Measurements from ENCODE around the gene NPAS2.
A peak's percentile ranks its signal among the peaks of the same experiment; 100 is the strongest.

The NPAS2 gene

DNA sequence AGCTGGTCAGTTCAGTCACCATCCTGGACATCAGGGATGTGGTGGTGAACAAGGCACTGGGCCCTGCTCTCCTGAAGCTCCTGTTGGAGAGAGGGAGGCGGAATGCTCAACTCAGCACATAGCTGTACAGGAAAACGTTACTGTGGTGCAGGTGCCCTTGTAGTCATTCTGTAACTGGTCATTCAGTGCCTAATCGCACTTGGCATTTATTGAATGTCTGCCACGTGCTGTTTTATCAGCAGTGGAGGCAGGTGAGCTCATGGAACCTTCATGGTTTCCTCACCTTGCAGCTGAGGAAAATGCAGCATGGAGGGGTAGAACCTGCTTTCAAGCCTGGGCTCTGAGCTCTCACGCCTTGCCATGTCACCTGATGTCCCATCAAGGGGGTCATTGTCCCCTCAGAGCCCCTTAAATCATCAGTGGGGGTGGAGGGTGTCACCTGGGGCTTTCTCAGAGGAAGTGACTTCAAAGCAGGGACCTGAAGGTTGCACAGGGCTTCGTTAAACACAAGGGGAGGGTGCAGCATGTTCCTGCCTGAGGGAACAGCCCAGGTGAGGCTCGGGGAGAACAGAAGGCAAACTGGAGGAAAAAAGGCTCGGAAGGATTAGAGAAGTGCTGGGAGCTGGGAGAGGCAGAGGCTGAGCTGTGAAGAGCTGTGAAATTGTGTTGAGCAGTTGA lies 126.1 kb downstream of the NPAS2 start:
- DNase-seq: no peak

DNA sequence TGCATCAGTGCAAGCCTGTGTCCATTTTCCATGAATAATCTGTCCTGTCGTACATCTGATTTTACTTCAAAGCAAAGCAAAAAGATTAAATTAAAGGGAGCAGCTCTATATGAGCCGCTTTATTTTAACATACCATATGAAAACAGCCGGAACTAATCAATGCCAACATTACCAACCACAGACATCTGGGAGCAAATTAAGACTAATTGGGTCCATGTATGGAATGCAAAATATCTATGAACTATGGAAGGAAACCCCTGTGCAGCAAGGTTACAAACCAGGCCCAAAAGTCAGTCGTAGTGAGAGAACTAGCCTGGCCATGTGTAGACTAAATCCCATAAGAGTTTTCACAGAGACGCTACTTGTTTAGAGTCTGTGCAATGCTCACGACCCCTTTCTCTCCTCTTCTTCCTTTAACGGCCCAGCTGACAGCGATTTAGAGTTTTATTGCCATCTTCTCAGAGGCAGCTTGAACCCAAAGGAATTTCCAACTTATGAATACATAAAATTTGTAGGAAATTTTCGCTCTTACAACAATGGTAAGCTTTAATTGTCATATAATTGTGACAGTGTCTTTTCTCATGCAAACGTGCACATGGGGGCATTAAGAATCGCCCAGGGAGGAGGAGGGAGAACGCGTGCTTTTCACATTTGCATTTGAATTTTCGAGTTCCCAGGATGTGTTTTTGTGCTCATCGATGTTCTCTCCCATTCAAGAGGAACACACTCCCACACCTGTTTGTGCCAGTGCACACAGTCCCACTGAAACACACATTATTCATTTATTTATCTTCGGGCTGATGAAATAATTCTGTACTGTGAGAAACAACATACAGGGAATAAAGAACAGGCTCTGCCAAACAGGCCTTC lies 129.2 kb downstream of the NPAS2 start:
- DNase-seq: peak; percentile 61

DNA sequence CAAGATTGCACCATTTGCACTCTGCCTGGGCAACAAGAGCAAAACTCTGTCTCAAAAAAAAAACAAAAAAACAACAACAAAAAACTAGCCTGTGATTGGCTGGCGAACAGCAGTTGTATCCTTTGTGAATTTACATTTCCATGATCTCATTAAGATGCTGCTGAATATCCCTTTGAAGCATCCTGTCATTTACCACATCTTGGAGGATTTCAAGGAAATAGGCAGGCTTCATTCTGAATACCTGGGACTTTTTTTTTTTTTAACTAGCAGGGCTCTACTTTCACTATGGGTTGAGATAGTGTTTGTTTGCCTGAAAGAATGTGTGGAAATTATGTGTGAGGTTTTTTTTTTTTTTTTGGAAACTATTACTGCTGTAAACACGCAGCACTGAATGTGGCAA lies 132.6 kb downstream of the NPAS2 start:
- DNase-seq: no peak

DNA sequence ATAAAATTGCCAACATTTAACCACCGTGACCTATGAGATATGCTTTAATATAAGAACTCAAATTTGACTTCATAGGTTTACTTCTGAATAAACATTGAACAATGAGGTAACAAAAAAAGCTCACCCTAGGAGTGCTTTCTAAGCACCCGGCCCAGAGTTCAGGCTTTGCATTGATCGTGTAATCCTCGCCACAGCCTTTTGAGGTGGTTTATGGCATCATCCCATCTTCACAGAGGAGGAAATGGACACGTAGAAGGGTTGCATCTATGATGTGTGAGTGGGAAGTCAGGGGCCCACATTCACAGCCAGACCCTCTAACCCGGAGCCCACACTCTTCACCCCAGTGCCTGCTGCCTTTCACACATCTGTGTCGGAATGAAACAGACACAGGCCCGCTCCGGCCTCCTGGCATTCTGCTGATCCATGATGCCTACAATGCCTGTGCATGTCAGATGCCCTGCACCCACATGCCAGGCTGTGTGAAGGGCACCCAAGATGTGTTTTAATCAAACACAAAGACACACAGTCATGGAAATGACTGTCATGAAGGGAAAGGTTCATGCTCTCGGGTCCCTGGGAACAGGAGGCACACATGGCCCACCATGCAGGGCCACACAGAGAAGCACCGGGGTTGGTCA lies 133.6 kb downstream of the NPAS2 start:
- DNase-seq: no peak

DNA sequence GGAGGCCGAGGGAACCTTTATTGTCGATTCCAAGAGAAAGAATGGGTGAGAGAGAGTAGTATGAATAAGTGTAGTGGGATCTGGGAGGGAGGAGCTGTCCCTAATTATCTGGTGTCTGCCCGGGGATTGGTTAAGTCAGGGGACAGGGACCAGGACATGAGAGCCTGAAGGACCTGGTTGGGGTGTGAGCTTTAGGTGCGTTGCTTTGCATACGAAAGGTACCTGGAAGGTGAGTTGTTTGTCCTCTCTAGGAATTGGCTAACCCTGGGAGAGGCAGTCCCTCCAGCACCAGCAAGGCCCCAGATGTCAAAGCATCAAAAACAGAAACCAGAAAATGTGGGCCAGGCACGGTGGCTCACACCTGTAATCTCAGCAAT lies 134.1 kb downstream of the NPAS2 start:
- no peak for DNase-seq

DNA sequence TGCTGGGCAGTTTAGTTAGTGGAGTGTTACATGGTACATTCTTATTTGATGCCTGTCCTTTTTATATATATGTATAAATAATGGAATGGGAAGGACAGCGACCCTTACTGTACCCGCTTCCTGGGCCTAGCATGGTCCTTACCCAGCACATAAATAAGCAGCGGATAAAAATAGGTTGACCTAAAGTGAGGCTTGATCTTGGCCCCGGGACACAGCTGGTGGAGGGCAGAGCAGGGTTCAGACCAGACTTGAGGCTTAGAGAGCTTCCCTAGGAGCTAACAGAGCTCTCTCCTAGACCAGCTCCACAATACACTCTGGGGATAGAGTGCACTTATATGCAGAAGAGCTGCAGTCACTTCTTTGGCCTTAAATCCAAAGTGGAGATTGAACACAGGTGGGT lies 135.3 kb downstream of the NPAS2 start:
- no peak for DNase-seq

DNA sequence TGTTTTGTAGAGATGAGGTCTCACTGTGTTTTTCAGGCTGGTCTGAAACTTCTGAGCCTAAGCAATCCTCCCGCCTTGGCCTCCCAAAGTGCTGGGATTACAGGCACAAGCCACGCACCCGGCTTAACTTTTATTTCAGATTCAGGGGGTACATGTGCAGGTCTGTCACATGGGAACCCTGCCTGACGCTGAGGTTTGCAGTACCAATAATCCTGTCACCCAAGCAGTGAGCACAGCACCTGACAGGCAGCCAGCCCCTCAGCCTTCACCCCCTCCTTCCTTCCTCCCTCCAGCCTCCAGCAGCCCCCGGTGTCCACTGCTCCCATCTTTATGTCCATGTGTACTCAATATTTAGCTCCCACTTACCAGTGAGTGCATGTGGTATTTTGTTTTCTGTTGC lies 136.1 kb downstream of the NPAS2 start:
- no peak for DNase-seq

DNA sequence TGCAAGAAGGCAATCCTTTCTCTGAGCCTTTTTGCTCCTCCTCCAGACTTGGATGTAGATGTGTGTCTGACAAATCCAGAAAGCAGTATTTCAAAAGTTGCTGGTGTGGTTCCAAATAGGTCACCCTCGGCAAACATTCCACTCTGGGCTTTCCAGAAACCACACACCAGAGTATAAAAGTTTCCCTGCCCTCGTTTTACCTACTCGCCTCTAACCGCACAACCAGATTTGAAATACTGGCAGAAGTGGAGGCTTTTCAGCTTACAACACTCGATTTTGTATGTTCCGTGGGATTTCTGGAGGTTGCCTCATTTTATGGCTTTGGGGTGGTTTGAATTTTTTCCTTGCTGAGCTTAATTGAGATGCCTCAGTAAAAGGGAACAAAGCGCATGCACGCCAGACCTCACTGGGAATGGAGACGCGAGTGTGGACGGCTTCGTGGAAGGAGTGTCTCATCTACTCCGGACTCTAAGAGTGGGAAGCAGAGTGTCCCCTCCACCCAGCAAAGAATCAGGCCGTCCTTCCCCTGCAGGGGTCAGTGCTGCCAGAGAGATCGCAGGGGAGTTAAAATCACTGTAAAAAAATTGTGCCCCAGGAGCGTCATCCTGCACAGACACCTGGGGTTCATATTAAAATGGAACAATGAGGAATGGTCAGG lies 138.2 kb downstream of the NPAS2 start:
- no peak for DNase-seq

DNA sequence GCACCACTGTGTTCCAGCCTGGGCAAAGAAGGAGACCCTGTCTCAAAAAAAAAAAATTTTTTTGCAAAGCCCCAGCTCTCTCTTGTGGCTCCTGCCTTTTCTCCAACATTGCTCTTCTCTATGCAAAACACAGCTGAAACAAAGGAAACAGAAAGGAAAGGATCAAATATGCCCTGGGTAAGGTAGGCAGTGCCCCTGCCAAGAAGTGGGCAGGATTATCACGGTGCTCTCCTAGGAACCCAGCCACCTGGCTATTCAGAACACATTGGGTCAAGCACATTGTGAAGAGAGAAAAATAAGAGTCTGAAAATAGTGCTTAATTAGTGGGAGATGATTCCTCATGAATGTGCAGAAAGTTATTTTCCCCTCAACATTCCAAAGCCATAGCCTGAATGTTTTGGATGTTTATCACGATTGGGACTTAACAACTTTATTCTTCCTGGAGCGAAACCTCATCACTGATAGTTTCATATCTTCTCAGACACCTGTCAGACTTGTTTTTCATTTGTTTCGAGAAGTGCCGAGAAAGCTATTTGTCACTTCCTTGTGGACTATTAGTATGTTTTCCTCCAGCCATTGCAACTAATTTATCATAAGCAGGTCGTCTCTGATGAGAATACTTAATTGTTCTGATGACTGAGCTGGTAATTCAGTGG lies 139.4 kb downstream of the NPAS2 start:
- DNase-seq: no peak

DNA sequence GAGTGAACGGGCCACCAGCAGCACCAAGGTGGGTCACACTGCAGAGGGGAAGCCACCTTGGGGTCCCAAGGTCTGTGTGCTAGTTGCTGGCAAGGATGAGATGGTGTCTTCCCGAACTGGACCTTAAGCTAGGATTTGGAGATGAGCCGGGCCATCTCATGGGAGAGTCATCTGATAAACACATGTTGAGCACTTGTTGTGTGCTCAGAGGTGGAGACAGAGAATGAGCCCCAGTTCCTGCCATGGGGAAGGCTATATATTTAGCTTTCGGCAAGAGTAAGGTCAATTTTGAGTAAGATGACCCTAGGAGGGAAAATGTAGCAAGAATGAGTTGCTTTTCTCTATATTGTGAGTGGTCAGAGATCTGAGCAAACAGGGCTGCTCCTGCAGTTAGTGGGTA lies 140.7 kb downstream of the NPAS2 start:
- no peak for DNase-seq

DNA sequence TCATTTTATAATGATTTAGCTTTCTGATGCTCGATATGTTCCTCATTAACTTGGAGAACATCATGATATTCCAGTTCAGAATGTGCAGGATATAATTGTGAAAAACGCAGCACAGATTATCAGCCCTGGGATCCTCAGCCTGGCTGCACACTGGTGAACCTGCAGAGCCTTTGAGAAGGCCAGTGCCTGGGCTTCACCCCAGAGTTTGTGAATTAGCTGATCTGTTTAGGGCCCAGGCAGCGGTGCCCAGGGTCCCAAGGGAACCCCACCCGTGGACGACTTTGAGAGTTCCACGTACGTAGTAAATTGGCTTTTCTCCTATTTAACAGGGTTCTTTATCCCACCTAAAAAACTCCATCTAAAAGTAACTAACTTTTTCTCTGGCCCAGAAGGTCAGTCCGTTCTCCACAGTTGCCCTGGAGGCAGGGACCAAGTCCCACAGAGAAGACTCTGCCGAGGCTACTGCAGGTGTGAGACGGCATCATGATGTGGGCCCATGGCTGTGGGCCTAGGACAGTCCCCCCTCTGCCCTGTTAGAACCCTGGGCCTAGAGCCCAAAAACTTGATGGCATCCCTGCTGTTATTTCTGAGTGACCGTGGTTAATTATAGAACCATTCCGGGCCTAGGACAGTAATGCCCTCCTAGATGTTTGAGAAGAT lies 142.6 kb downstream of the NPAS2 start:
- no peak for DNase-seq

DNA sequence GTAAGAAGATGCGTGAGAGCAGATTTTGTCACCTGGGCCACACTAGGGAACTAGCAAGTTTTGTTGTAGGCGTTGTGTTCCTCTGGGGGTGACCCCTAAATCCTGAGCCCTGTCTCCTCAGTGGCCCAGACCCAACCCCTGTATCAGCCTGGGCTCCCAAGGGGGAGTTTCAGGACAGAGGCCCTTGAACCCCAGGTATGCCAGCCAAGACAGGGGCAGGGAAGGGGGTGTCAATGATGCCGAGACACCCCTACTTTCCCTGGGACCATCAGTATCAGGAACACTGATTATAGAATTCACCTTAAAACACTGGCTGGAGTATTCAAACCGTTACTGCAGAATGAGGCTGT lies 143.1 kb downstream of the NPAS2 start:
- DNase-seq: no peak

DNA sequence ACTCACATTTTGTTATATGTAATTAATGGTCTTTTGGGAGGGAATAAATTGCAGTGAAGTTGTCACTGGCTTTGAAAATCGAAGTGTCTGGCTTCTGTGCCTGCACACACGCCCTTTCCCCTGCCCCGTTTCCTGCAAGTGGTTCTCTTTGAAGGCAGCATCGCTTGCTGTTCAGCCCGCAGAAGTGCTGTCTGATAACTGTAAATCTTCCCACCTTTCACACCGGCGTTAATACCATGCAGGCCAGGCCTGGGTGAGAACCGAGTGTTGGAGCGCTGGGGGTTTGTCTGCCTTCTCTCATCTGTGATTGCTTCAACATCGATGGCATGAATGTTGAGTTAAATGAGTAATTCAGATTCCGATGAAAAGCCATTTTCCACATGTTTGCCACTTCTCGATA lies 144.3 kb downstream of the NPAS2 start:
- no peak for DNase-seq

DNA sequence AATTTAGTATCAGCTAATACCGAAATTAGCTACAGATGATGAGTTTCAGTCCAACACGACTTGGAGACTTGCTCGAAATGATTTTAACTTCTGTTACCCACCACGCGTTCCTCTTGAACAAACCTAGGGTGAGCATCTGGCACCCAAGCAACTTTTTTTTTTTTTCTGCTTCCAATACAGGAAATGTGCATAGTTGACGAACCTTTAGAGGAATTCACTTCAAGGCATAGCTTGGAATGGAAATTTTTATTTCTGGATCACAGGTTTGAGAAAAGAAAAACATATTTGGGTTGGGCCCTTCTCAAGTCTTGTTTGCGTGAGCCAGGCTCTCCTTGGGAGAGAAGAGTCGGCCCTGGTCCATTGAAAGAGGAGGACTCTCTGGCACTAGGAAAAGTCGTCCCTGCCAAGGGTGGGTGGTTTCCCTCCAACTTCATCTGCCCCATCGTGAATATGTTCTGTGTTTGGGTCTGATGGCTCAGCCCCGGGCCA lies 144.8 kb downstream of the NPAS2 start:
- DNase-seq: no peak

DNA sequence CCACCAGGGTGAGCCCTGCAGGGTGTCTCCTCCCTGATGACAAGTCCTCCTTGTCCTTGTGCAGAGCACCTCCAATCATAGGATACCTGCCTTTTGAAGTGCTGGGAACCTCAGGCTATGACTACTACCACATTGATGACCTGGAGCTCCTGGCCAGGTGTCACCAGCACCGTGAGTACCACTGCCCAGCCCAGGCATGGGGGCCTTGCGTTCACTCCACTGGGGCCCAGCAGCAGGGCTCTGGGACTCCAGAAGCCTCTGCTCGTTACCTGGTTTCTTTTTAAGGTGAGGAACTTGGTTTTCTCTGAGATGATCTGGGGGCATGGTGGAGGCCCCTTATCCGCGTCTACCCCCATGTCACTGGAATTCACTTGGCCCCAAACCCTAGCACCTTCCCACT lies 145.7 kb downstream of the NPAS2 start:
- DNase-seq: no peak

DNA sequence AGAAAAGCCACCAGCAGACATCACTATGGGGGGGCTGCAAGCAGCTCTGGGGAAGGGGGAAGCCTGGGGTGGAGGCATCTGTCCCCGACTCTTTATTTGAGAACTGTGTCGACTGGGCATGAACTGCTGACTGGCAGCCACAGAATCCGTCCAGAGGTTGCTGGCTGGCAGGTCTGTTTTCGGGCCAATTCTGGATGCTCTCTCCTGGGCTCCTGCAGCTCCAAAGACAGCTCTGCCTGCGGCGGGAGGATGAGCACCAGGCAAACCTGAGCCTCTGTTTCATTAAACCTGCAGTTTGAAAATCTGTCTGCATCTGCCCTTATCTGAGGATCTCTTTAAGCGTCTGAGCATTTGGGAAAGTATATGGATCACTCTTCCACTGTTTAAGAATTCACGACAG lies 147.8 kb downstream of the NPAS2 start:
- DNase-seq: no peak

DNA sequence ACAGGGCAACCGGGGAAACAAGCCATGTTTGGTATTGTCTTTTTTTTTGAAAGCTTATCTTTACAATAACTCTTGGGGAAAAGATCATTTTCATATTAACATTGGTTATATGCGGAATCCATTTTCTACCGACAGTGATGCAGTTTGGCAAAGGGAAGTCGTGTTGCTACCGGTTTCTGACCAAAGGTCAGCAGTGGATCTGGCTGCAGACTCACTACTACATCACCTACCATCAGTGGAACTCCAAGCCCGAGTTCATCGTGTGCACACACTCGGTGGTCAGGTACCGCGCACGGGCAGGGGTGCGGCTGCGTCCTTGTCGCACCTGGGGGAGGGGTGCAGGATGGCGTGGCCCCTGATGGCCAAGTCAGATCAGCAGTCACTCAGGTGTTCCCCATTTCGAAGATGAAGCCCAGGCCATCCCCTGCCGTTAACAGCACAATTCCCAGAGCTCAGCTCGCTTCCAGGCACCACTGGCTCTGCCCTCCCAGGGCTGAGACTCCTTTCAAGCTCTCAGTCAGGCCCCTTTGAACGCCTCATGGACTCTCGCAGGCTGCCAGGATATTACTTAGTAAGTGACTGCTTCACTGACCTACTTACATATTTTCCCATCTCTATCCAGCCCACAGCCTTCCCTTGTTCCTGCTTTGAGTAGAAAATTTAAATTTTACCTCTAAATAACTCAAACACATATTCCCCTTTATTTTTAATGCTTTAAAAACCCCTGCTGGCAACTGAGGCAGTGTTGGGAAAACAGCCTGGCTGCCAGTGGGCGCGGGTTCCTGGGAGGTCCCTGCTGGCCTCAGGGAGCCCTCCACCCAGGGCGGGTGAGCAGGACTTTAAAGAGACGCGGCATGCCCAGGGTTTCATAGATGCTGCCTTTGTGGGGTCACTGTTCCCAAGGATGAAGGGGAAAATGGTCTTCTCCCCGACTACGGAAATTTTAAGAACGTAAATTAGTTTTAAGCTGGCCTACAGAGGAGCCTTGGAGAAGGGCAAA lies 148.5 kb downstream of the NPAS2 start:
- DNase-seq: no peak

DNA sequence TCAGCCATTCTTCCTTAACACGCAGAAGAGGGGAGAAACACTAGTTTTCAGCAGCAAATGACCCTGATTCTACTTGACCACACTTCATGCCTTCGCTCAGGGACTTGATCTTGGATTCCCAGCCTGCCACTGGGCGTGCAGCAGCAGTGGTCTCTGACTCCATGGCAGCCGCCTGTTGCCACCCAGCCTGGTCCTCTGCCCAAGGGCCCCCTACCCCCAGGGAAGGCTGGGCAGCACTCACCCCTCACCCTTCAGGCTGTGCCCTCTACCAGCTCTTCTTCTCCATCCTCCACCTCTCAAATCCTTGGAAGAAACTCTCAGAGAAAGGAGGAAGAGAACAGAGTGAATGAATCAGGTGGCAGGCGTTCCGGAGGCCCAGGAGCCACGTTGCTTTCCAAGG lies 150.1 kb downstream of the NPAS2 start:
- no peak for DNase-seq

DNA sequence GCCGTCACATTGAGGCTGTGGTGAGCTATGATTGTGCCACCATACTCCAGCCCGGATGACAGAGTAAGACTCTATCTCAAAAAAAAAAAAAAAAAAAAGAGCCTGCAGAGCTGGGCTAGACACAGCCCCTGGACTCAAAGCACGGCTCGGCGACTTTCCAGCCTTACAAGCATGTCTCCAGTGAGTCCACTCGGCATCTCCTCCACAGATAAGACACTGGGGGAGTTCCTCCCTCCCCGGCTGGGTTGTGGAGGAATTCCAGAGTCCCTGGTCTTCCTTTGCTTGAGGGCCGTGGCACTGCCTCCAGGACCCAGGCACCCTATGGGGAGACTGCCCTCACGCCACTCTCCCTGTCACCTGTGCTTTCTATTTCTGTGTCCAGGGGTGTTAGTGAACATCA lies 151.3 kb downstream of the NPAS2 start:
- no peak for DNase-seq

DNA sequence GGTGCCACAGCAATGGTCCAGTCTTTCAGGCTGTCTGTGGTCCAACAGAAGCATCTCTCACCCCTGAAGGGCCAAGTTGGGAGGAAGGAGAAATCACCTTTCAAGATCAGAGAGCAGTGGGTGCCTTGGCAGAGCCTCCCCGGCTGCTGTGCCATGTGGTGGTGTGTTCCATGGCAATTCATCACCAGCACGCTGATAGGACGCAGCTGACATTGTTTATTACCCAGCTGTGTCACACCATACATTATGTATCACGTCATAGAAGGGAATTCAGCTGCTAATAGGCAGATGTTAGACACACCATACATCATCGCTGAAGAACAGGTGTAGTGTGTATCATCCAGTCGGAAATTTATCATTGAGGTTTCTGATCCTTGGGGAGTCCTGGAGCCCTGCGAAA lies 152.5 kb downstream of the NPAS2 start:
- DNase-seq: peak; percentile 40

Measured in eye (tissue), 1 donor.